CD14-positive monocyte (primary cell): Measurements from ENCODE around the gene ZNFX1. TPM values are rescaled to one million over a fixed set of nuclear protein-coding genes. Genes with fewer than 3 reads are reported as not detected.

Experiments used
- DNase-seq, 3 donors: peaks; one replicate each; pipeline ENCODE4 v3.0.0-alpha.2; 2011 to 2022
- H2AFZ ChIP-seq: 2 replicates; pipeline ENCODE4 v1.6.0; 2012; ENCODE audit warnings: mild to moderate bottlenecking, low read depth, low read length, inconsistent platforms; ENCODE audit not compliant: insufficient read depth, poor library complexity, severe bottlenecking
- H3K27ac ChIP-seq, 2 donors: 1 replicate in 1 of 2; 2 replicates in 1 of 2; pipeline ENCODE4 v1.5.1; 2012 to 2013; ENCODE audit warnings: low read length in 2 of 2, control low read depth in 1 of 2, inconsistent platforms in 1 of 2, low read depth in 1 of 2, mild to moderate bottlenecking in 1 of 2
- H3K27me3 ChIP-seq, 2 donors: one replicate each; pipeline versions ENCODE4 v1.6.0 to v1.6.1; 2011 to 2013; ENCODE audit warnings: low read length in 2 of 2; ENCODE audit not compliant: control insufficient read depth in 2 of 2, insufficient read depth in 2 of 2
- H3K36me3 ChIP-seq, 2 donors: replicated peaks in 1 of 2; 1 replicate in 1 of 2; 2 replicates in 1 of 2; pipeline versions ENCODE4 v1.5.1 to v1.6.1; 2012 to 2013; ENCODE audit warnings: low read length in 2 of 2, control low read depth in 1 of 2, inconsistent platforms in 1 of 2, mild to moderate bottlenecking in 1 of 2; ENCODE audit not compliant: insufficient read depth in 2 of 2, control insufficient read depth in 1 of 2
- H3K4me1 ChIP-seq, 2 donors: 1 replicate in 1 of 2; 2 replicates in 1 of 2; pipeline versions ENCODE4 v1.5.1 to v1.6.1; 2012 to 2013; ENCODE audit warnings: low read length in 2 of 2, control low read depth in 1 of 2, inconsistent platforms in 1 of 2, mild to moderate bottlenecking in 1 of 2, moderate library complexity in 1 of 2; ENCODE audit not compliant: insufficient read depth in 2 of 2, control insufficient read depth in 1 of 2
- H3K4me2 ChIP-seq: replicated peaks from 2 replicates; pipeline ENCODE3; 2012; ENCODE audit warnings: low read length, moderate library complexity, mild to moderate bottlenecking; ENCODE audit not compliant: poor library complexity, severe bottlenecking; ENCODE audit errors: extremely low read depth
- H3K4me3 ChIP-seq, 3 experiments: fragments of 200-600 bp in 1 of 3; sonication (generic) in 1 of 3; replicated peaks in 1 of 3; 1 replicate in 2 of 3; 2 replicates in 1 of 3; pipeline ENCODE4 v1.5.1; 2011 to 2013; ENCODE audit warnings: low read length in 3 of 3, mild to moderate bottlenecking in 3 of 3, control low read depth in 2 of 3, low read depth in 2 of 3, inconsistent platforms in 1 of 3, moderate library complexity in 1 of 3
- H3K79me2 ChIP-seq: 2 replicates; pipeline ENCODE4 v1.6.0; 2012; ENCODE audit warnings: mild to moderate bottlenecking, control low read depth, inconsistent platforms, low read length, moderate library complexity; ENCODE audit not compliant: insufficient read depth
- H3K9ac ChIP-seq: 2 replicates; pipeline ENCODE4 v1.6.0; 2017; ENCODE audit warnings: low read length, mild to moderate bottlenecking; ENCODE audit not compliant: insufficient read depth, poor library complexity, severe bottlenecking
- H3K9me3 ChIP-seq, 2 donors: replicated peaks in 1 of 2; 1 replicate in 1 of 2; 2 replicates in 1 of 2; pipeline versions ENCODE4 v1.5.1 to v1.6.1; 2012 to 2013; ENCODE audit warnings: low read length in 2 of 2, control low read depth in 1 of 2; ENCODE audit not compliant: control insufficient read depth in 1 of 2, insufficient read depth in 1 of 2
- H4K20me1 ChIP-seq: 2 replicates; pipeline ENCODE4 v1.6.0; 2012; ENCODE audit warnings: mild to moderate bottlenecking, low read length, control low read depth, moderate library complexity; ENCODE audit not compliant: insufficient read depth
- H3K27ac Mint-ChIP-seq, 7 donors: one replicate each; pipeline ENCODE4 v1.8.0; 2020; ENCODE audit warnings: mild to moderate bottlenecking in 7 of 7, mixed read lengths in 7 of 7, moderate library complexity in 6 of 7, inconsistent platforms in 2 of 7
- H3K27me3 Mint-ChIP-seq, 3 donors: one replicate each; pipeline ENCODE4 v1.8.0; 2021 to 2022; ENCODE audit warnings: low read depth in 3 of 3, mild to moderate bottlenecking in 3 of 3, mixed read lengths in 3 of 3, moderate library complexity in 3 of 3, inconsistent platforms in 1 of 3
- H3K36me3 Mint-ChIP-seq, 2 donors: one replicate each; pipeline ENCODE4 v1.8.0; 2020; ENCODE audit warnings: mixed read lengths in 2 of 2, inconsistent platforms in 1 of 2, mild to moderate bottlenecking in 1 of 2
- H3K4me1 Mint-ChIP-seq: one replicate; pipeline ENCODE4 v1.8.0; 2020; ENCODE audit warnings: mild to moderate bottlenecking, mixed read lengths
- H3K4me3 Mint-ChIP-seq, 2 donors: one replicate each; pipeline ENCODE4 v1.8.0; 2020; ENCODE audit warnings: mild to moderate bottlenecking in 2 of 2, mixed read lengths in 2 of 2, moderate library complexity in 1 of 2
- H3K9me3 Mint-ChIP-seq, 7 donors: one replicate each; pipeline ENCODE4 v1.8.0; 2020 to 2022; ENCODE audit warnings: mixed read lengths in 7 of 7, mild to moderate bottlenecking in 6 of 7, moderate library complexity in 6 of 7, inconsistent platforms in 2 of 7
- CTCF ChIP-seq: fragments of 200-600 bp; IDR thresholded peaks from one replicate; pipeline ENCODE4 v1.8.0; 2022; ENCODE audit warnings: antibody characterized with exemption, mild to moderate bottlenecking
- WGBS: methylation state at CpG from one replicate; pipeline ENCODE4 v1.1.5; 2013; ENCODE audit warnings: missing lambda C conversion rate; ENCODE audit not compliant: insufficient coverage; 5-methylcytosine and 5-hydroxymethylcytosine counted together
- intact Hi-C, 2 donors: fragments of 100-400 bp; cut with micrococcal nuclease; formaldehyde crosslinking; loops; one replicate each; pipeline versions ENCODE4 v1.15.0 to v1.15.1; 2023
- polyA minus RNA-seq: library from RNA; depleted of rRNA, polyadenylated mRNA; stranded (reverse); fragments of >200 nt; gene quantifications from 2 replicates; pipeline ENCODE4 v1.2.3, GENCODE V29; 2012
- polyA plus RNA-seq, 3 donors: library from polyadenylated mRNA; depleted of rRNA in 1 of 3; unstranded in 2 of 3; stranded (reverse) in 1 of 3; fragments of 300-500 nt in 2 of 3; fragments of >200 nt in 1 of 3; fragmentation: Illumina TruSeq in 2 of 3; gene quantifications; 1 replicate in 2 of 3; 2 replicates in 1 of 3; pipeline ENCODE4 v1.2.3, GENCODE V29; 2012 to 2021
- total RNA-seq, 12 experiments: library from RNA in 1 of 12; stranded (reverse) in 1 of 12; fragments of 120-200 nt in 1 of 12; gene quantifications; one replicate each; pipeline ENCODE4 v1.2.4 and lab custom pipeline; 2013 to 2026; ENCODE audit warnings: mixed read lengths in 6 of 12, inconsistent platforms in 1 of 12

The ZNFX1 gene
- 43.0 TPM for total RNA-seq (2013)
- polyA plus RNA-seq (10 to 100 TPM; 11.4 to 23.2 (median 13.3) TPM), polyA minus RNA-seq (37.3 and 52.7 TPM in 2 replicates), total RNA-seq (lab: John Stamatoyannopoulos, UW) (311 to 764 (median 401) reads per million in 11 experiments)

GRCh38 chr20:49278036-49278817 is at the start of gene ZNFX1:
TSS of gene ZNFX1 (minus strand) at chr20:49278057. CDS start at chr20:49275839, 2,218 bp downstream.
- under 1% methylated on average over 64 of the region's 80 CpGs for WGBS
- H3K4me1 Mint-ChIP-seq: peaks cover 44% of the 10 kb centered on the region

More at GRCh38 chr20:49278036-49278817, at the start of gene ZNFX1:
- DNase-seq: peak; percentile 98 to 99 (median 99)
- peaks cover 49 to 69% of the 10 kb centered on the region in 2 donors for H3K36me3 Mint-ChIP-seq
- H3K4me2 ChIP-seq: peak within 1 kb of the TSS; percentile 95
- peaks cover 26 to 36% of the 10 kb centered on the region in 2 donors for H3K9me3 ChIP-seq
- H3K4me3 ChIP-seq: peak within 1 kb of the TSS; percentile 56 to 93 (median 92)
- intact Hi-C loops: no loop called here
- H3K27ac ChIP-seq: peak within 1 kb of the TSS; percentile 90 to 94
- peaks cover 50 to 57% of the 10 kb centered on the region in 2 donors for H3K36me3 ChIP-seq
- H2AFZ ChIP-seq: peak within 1 kb of the TSS; percentile 68
- H3K27me3 Mint-ChIP-seq: peaks cover 0 to 5% (median 0%) of the 10 kb centered on the region in 3 donors
- peaks cover 92% of the 10 kb centered on the region for H3K79me2 ChIP-seq
- peaks cover 30 to 45% (median 40%) of the 10 kb centered on the region in 7 donors for H3K9me3 Mint-ChIP-seq
- no peaks in the 10 kb centered on the region for H3K27me3 ChIP-seq
- peak within 1 kb of the TSS; percentile 98 to 99 (median 99) for H3K27ac Mint-ChIP-seq
- no peak for TF ChIP-seq CTCF
- H3K4me1 ChIP-seq: peaks cover 46 to 64% of the 10 kb centered on the region in 2 donors
- peak within 1 kb of the TSS; percentile 96 to 97 for H3K4me3 Mint-ChIP-seq
- peak within 1 kb of the TSS; percentile 94 for H3K9ac ChIP-seq
- peaks cover 74% of the 10 kb centered on the region for H4K20me1 ChIP-seq
